Measurements from ENCODE around the gene IGHMBP2.
A peak's percentile ranks its signal among the peaks of the same experiment; 100 is the strongest.

The IGHMBP2 gene

GRCh38 chr11:68940651-68941323 is 37.1 kb downstream of the IGHMBP2 start:
- DNase-seq (ENCODE audit: low spot score): no peak

- DNase-seq (ENCODE audit: low spot score): no peak
Observed at GRCh38 chr11:68941324-68942094, 37.8 kb downstream of the IGHMBP2 start.

- no peak for DNase-seq (ENCODE audit: low spot score)
Observed at GRCh38 chr11:68942095-68942620, 38.5 kb downstream of the IGHMBP2 start.

DNA sequence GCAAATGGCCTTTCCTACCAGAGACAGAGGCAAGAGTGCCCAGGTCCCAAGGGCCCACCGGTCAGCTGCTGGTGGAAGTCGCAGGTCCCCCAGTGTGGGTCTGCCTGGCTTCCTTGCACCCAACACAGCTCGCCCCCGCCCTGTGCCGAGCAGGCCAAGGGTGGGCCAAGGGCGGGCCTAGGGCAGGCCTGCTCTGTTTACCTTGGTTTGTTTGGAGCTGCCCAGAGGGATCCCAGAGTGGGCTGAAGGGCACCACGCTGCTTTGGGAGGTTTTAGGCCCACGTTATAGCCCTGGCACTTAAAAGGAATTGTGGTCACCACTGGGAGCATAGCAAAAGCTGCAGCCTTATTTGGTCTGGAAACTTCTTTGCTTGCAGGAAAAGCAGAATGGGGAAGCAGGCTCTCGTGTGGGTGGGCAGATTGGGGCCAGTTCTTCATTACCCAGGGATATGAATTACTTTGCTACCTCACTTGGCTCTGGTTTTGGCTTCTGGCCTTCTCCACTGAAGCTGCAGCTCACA is 39.1 kb downstream of the IGHMBP2 start:
- no peak for DNase-seq (ENCODE audit: low spot score)

GRCh38 chr11:68946416-68947090 is 42.9 kb downstream of the IGHMBP2 start:
- no peak for DNase-seq (ENCODE audit: low spot score)

DNA sequence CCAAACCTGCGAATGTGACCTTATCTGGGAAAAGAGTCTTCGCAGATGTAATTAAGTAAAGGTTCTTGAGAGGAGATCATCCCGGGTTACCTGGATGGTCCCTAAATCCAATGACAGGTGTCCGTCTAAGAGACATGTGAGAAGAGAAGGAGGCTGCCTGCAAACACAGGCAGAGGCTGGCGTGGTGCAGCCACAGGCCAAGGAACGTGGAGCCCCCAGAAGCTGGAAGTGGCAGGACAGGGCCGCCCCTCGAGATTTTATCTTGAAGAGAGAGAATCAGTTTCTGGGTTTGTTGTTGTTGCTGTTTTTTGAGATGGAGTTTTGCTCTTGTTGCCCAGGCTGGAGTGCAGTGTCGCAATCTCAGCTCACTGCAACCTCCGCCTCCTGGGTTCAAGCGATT is 43.5 kb downstream of the IGHMBP2 start:
- no peak for DNase-seq (ENCODE audit: low spot score)

GRCh38 chr11:68948496-68948895 is 44.8 kb downstream of the IGHMBP2 start:
- no peak for DNase-seq (ENCODE audit: low spot score)

DNA sequence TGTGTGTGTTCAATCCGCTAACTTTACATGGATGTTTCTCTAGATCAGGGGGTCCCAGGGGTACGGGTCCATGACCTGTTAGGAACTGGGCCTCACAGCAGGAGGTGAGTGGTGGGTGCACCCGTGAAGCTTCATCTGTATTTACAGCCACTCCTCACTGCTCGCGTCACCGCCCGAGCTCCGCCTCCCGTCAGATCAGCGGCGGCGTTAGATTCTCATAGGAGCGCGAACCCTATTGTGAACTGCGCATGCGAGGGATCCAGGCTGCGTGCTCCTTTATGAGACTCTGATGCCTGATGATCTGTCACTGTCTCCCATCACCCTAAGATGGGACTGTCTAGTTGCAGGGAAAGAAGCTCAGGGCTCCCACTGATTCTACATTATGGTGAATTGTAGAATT is 45.2 kb downstream of the IGHMBP2 start:
- no peak for DNase-seq (ENCODE audit: low spot score)

- DNase-seq (ENCODE audit: low spot score): no peak
Observed at GRCh38 chr11:68950270-68950669, 46.6 kb downstream of the IGHMBP2 start.

- DNase-seq (ENCODE audit: low spot score): no peak
Observed at GRCh38 chr11:68950762-68951161, 47.1 kb downstream of the IGHMBP2 start.

DNA sequence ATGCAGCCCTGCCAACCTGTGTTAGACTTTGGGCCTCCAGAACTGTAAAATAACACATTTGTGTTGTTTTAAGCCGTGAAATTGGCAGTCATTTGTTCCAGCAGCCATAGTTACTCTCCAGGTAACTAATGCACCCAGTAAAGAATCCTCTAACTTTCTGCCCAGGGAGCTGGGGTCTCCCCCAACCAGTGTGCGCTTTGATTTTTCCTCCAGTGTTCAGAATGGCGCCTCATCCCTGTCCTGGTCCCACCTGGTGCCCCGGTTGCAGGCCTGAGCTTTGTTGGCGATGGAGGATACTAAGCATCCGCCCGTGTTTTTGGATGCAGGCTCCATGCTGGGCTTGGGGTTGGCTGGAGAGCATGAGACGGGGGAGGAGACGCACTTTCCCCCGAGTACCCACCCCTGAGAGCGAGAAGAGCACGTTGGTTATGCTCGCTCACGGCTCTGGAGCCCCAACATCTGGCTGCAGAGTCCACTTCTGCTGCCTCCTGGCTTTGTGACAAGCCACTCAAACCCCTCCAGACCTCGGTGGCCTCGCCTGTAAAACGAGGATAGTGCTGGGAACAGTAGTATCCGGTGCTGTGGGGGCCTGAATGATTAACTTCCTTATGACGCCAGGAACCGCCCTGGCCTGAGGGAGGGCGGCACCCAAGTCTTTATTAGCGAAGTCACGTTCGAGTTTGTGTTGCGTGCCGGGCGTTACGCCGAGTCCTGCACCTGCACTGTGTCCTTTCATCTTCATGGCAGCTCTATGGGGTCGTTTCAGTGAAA is 51.3 kb downstream of the IGHMBP2 start:
- no peak for DNase-seq (ENCODE audit: low spot score)

- DNase-seq (ENCODE audit: low spot score): no peak
Observed at GRCh38 chr11:68955607-68955958, 51.9 kb downstream of the IGHMBP2 start.

DNA sequence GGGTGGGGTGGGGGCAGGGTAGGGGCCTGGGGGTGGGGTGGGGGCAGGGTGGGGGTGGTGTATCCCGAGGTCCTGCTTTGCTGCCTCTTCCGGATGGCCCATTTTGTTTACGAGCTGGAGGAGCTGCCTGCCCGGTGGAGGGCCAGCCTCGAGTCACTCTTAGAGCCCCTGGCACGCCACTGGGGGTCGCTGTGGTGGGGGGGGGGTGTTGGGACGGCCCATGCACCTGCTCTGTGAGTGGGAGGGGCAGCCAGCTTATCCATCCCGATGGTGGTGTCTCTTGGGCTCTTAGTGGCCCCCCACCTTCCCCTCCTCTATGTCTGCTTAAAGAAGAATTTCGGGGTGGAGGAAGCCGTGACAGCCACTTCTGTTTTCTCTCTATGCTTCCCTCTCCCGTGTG is 52.5 kb downstream of the IGHMBP2 start:
- DNase-seq (ENCODE audit: low spot score): peak; percentile 13

- DNase-seq (ENCODE audit: low spot score): no peak
Observed at GRCh38 chr11:68956547-68957254, 53.0 kb downstream of the IGHMBP2 start.

GRCh38 chr11:68958211-68958610 is 54.5 kb downstream of the IGHMBP2 start:
- DNase-seq (ENCODE audit: low spot score): no peak

DNA sequence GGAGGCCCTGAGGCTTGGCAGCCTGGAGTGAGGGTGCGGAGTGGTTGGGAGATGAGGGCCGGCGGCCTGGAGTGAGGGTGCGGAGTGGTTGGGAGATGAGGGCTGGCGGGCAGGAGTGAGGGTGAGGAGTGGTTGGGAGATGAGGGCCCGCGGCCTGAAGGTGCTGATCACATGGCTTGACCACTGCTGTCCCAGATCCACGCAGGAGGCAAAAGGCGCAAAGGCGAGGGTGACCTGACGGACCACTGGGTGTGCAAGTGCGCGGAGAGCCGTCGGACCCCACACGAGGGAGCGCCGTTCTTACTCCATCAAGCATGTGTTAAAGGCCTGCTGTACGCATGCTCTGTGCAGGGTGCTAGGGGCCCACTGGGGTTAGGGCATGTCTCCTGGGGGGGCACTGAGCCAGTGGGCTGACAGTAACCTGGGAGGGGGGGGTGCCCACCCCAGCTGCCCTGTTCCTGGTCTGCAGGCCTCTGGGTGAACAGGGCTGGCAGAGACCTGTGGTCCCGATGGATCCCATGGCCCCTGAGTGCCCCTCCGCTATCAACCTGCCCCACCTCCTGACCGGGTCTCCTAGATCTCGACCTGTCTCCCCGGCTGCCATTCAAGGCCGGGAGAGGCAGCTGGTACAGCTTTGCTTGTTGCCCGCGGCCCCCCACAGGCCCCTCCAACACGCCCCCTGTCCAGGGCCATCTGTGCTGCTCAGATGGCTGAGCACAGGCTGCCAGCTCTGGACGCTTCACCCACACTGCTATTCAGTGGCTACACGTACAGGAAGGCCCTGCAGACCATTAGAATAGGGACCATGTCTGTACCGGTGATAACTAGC is 56.0 kb downstream of the IGHMBP2 start:
- DNase-seq (ENCODE audit: low spot score): no peak

- no peak for DNase-seq (ENCODE audit: low spot score)
Observed at GRCh38 chr11:68960294-68961071, 56.8 kb downstream of the IGHMBP2 start.

DNA sequence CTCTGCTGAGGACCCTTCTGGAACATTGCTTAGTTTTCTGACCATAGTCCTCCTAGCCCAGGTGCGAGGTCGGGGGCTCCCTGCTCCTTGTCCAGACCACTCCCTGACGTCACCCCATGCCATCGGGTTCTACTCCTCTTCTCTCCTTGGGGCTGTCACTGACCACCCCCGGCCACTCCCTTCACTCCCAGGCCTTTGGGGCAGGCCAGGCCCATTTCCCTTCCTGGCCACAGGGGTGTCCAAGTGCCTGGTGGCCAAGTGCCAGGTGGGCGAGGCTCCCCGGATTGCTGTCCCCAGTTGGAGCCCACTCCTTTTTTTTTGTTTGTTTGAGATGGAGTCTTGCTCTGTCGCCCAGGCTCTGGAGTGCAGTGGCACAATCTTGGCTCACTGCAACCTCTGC is 57.6 kb downstream of the IGHMBP2 start:
- no peak for DNase-seq (ENCODE audit: low spot score)

- DNase-seq (ENCODE audit: low spot score): peak; percentile 41
Observed at GRCh38 chr11:68962527-68963250, 59.0 kb downstream of the IGHMBP2 start.
